ENCODE measurements around the gene C19orf33. TPM values are rescaled to one million over a fixed set of nuclear protein-coding genes. Genes with fewer than 3 reads are reported as not detected.
A peak's percentile ranks its signal among the peaks of the same experiment; 100 is the strongest.

The C19orf33 gene
- total and polyA plus RNA-seq, 9 of the 15 experiments (the other 6 are each of a cell fraction or from before 2014, with no cell fraction given), result 3.2 TPM; not detected in 8

DNA sequence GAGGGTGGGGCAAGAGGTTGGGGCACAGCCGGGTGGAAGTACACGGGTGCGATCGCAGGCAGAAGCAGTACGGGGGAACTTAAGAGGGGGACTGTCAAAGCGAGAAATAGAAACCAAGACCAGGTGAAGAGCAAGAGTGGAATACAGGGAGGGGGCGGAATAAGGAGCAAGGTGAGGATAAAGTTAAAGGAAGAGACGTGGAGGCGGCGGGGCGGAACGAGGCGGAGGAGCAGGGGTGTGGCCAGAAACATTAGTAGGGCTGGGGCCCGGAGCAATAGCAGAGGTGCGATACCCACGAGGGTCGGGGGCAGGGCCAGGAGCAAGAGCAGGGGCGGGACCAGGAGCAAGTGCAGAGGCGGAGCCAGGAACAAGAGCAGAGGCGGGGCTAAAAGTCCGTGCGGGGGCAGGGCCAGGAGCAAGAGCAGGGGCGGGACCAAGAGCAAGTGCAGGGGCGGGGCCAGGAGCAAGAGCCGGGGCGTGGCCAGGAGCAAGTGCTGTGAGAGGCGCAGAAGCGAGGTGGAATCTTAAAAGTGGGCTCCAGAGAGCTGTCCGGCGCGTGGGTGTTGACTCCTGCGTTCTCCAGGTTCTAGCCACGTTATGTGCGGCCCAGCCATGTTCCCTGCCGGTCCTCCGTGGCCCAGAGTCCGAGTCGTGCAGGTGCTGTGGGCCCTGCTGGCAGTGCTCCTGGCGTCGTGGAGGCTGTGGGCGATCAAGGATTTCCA is 32.7 kb downstream of the C19orf33 start (continued):
- TF ChIP-seq, protein P1, sequence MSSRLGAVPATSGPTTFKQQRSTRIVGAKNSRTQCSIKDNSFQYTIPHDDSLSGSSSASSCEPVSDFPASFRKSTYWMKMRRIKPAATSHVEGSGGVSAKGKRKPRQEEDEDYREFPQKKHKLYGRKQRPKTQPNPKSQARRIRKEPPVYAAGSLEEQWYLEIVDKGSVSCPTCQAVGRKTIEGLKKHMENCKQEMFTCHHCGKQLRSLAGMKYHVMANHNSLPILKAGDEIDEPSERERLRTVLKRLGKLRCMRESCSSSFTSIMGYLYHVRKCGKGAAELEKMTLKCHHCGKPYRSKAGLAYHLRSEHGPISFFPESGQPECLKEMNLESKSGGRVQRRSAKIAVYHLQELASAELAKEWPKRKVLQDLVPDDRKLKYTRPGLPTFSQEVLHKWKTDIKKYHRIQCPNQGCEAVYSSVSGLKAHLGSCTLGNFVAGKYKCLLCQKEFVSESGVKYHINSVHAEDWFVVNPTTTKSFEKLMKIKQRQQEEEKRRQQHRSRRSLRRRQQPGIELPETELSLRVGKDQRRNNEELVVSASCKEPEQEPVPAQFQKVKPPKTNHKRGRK (tag; IDR thresholded peaks at IDR 0.05), result no peak
- TF ChIP-seq BCL6 (CRISPR knock-in tag; IDR thresholded peaks at IDR 0.05) (no peak), ZBTB1 (CRISPR knock-in tag; IDR thresholded peaks at IDR 0.05; ENCODE audit: borderline replicate concordance, low read depth) (no peak), ZNF24 (IDR thresholded peaks at IDR 0.05) (no peak), ZBTB17 (CRISPR knock-in tag; IDR thresholded peaks at IDR 0.05) (no peak), ETV1 (tag; conservative IDR thresholded peaks at IDR 0.05; ENCODE audit: low read depth) (0 out of 2 replicates have a peak, but pooled peaks have one; percentile 8), PHF20 (IDR thresholded peaks at IDR 0.05; ENCODE audit: partially characterized antibody) (peak; percentile 50), MEF2D (tag; conservative IDR thresholded peaks at IDR 0.05; ENCODE audit: low read depth) (0 out of 2 replicates have a peak, but pooled peaks have one; percentile 20), U2AF2 (optimal IDR thresholded peaks at IDR 0.05; ENCODE audit: low read depth, low read length) (no peak), PRPF4 (IDR thresholded peaks at IDR 0.05; ENCODE audit: insufficient read depth, low read depth, low read length, poor library complexity, severe bottlenecking) (no peak), TEAD2 (tag; IDR thresholded peaks at IDR 0.05) (no peak), ZZZ3 (IDR thresholded peaks at IDR 0.05) (no peak), ZNF212 (CRISPR knock-in tag; IDR thresholded peaks at IDR 0.05) (no peak), EWSR1 (IDR thresholded peaks at IDR 0.05; ENCODE audit: borderline replicate concordance, low read depth, partially characterized antibody) (no peak), NFIX (CRISPR knock-in tag; IDR thresholded peaks at IDR 0.05; ENCODE audit: low read depth) (no peak), HNRNPK (IDR thresholded peaks at IDR 0.05; ENCODE audit: low read depth, low read length, poor library complexity, severe bottlenecking) (no peak), FOXJ2 (tag; IDR thresholded peaks at IDR 0.05) (no peak; the same call in 1 of the 2 replicates), MEF2A (IDR thresholded peaks at IDR 0.05; ENCODE audit: control insufficient read depth, low read depth, low read length) (no peak), ZNF124 (CRISPR knock-in tag; IDR thresholded peaks at IDR 0.05) (no peak), HNRNPUL1 (IDR thresholded peaks at IDR 0.05; ENCODE audit: low read length) (no peak), ZFP1 (CRISPR knock-in tag; IDR thresholded peaks at IDR 0.05) (no peak), COPS2 (conservative IDR thresholded peaks at IDR 0.05) (no peak), HLTF (IDR thresholded peaks at IDR 0.05) (peak; percentile 75; the same call in 1 of the 2 replicates), ZNF695 (CRISPR knock-in tag; IDR thresholded peaks at IDR 0.05) (no peak)
- TF ChIP-seq, protein P2, sequence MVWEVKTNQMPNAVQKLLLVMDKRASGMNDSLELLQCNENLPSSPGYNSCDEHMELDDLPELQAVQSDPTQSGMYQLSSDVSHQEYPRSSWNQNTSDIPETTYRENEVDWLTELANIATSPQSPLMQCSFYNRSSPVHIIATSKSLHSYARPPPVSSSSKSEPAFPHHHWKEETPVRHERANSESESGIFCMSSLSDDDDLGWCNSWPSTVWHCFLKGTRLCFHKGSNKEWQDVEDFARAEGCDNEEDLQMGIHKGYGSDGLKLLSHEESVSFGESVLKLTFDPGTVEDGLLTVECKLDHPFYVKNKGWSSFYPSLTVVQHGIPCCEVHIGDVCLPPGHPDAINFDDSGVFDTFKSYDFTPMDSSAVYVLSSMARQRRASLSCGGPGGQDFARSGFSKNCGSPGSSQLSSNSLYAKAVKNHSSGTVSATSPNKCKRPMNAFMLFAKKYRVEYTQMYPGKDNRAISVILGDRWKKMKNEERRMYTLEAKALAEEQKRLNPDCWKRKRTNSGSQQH (CRISPR knock-in tag; IDR thresholded peaks at IDR 0.05), result peak; percentile 89
- TF ChIP-seq, protein P3, sequence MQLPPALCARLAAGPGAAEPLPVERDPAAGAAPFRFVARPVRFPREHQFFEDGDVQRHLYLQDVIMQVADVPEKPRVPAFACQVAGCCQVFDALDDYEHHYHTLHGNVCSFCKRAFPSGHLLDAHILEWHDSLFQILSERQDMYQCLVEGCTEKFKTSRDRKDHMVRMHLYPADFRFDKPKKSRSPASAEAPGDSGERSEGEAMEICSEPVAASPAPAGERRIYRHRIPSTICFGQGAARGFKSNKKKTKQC (CRISPR knock-in tag; IDR thresholded peaks at IDR 0.05), result no peak

Measured in K562 (cell line).